ENCODE measurements around the gene FANK1.
"Not testable (repeated sequence)": the region's sequence is repeated elsewhere in the genome, so short reads cannot be mapped to it uniquely, and the experiment has no call there.

FANK1 gene

DNA sequence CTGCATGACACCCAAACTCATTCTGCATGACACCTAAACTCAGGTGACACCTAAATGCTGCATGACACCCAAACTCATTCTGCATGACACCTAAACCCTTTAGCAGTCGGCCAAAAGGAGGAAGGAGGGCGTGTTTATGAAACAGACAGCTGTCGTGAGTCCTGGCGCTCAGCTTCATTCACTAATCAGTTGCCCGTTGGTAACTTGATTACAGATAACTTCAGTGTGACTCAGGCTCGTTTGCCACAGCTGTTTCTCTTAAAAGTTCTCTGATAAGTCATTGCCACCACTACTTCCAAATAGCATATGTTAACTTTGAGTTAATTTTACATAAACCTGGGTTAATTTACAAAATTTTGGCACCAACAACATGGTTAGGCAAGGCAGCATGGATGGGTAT, 16.9 kb downstream of the FANK1 start:
- not testable (repeated sequence) for H3K4me1 ChIP-seq (ENCODE audit: insufficient read depth, low read length); H3K4me3 ChIP-seq (ENCODE audit: low read length); H3K9ac ChIP-seq (ENCODE audit: low read depth, low read length); H3K27me3 ChIP-seq (ENCODE audit: insufficient read depth, low read length); H3K27ac ChIP-seq (ENCODE audit: low read depth, low read length); H3K36me3 ChIP-seq (ENCODE audit: insufficient read depth, low read length)
- WGBS, result 90% methylated on average over 6 of the region's 6 CpGs
- H3K9me3 ChIP-seq (ENCODE audit: insufficient read depth, low read depth, low read length), result peaks cover 16% of the 10 kb centered on the region

- 94% methylated on average over 3 of the region's 3 CpGs for WGBS
- Histone ChIP-seq H3K9me3 (ENCODE audit: insufficient read depth, low read depth, low read length) (peaks cover 6% of the 10 kb centered on the region), H3K4me1 (ENCODE audit: insufficient read depth, low read length) (no peaks in the 10 kb centered on the region), H3K27ac (ENCODE audit: low read depth, low read length) (no peak overlapping the region), H3K4me3 (ENCODE audit: low read length) (no peak overlapping the region), H3K27me3 (ENCODE audit: insufficient read depth, low read length) (no peaks in the 10 kb centered on the region), H3K9ac (ENCODE audit: low read depth, low read length) (no peak overlapping the region), H3K36me3 (ENCODE audit: insufficient read depth, low read length) (no peaks in the 10 kb centered on the region)
Observed at GRCh38 chr10:125916977-125917376, 20.6 kb downstream of the FANK1 start.

DNA sequence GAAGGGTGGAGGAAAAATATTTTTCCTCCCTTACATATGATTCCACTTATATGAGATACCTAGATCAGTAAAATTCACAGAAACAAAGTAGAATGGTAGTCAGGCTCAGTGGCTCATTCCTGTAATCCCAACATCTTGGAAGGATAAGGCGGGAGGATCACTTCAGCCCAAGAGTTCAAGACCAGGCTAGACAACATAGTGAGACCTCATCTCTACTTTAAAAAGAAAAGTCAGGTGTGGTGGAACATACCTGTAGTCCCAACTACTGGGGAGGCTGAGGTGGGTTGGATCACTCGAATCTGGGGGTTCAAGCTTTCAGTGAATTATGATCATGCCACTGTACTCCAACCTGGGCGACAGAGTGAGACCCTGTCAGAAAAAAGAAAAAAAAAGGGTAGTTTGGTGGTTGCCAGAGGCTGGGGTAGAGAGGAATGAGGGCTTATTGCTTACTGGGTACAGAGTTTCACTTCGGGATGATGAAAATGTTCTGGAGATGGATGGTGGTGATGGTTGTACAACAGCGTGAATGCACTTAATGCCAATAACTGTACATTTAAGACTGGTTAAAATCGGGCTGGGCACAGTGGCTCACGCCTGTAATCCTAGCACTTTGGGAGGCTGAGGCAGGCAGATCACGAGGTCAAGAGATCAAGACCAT, 21.5 kb downstream of the FANK1 start:
- 92% methylated on average over 8 of the region's 8 CpGs for whole genome bisulfite sequencing
- not testable (repeated sequence) for H3K27ac ChIP-seq (ENCODE audit: low read depth, low read length); H3K27me3 ChIP-seq (ENCODE audit: insufficient read depth, low read length); H3K4me1 ChIP-seq (ENCODE audit: insufficient read depth, low read length); H3K4me3 ChIP-seq (ENCODE audit: low read length); H3K36me3 ChIP-seq (ENCODE audit: insufficient read depth, low read length); H3K9ac ChIP-seq (ENCODE audit: low read depth, low read length); H3K9me3 ChIP-seq (ENCODE audit: insufficient read depth, low read depth, low read length)

- not testable (repeated sequence) for H3K9ac ChIP-seq (ENCODE audit: low read depth, low read length); H3K27ac ChIP-seq (ENCODE audit: low read depth, low read length)
- WGBS, result 100% methylated on average over 2 of the region's 2 CpGs
Observed at GRCh38 chr10:125921643-125922306, 25.4 kb downstream of the FANK1 start.

GRCh38 chr10:125925262-125925834, 29.0 kb downstream of the FANK1 start:
- no peak overlapping the region for H3K4me3 ChIP-seq (ENCODE audit: low read length)
- H3K9me3 ChIP-seq (ENCODE audit: insufficient read depth, low read depth, low read length), result peaks cover 9% of the 10 kb centered on the region
- H3K27ac ChIP-seq (ENCODE audit: low read depth, low read length), result no peak overlapping the region
- H3K36me3 ChIP-seq (ENCODE audit: insufficient read depth, low read length), result no peaks in the 10 kb centered on the region
- no peaks in the 10 kb centered on the region for H3K4me1 ChIP-seq (ENCODE audit: insufficient read depth, low read length)
- H3K9ac ChIP-seq (ENCODE audit: low read depth, low read length), result no peak overlapping the region
- H3K27me3 ChIP-seq (ENCODE audit: insufficient read depth, low read length), result no peaks in the 10 kb centered on the region
- WGBS, result 90% methylated on average over 3 of the region's 5 CpGs

More at GRCh38 chr10:125921643-125922306, 25.4 kb downstream of the FANK1 start:
- H3K4me1 ChIP-seq (ENCODE audit: insufficient read depth, low read length); H3K36me3 ChIP-seq (ENCODE audit: insufficient read depth, low read length); H3K4me3 ChIP-seq (ENCODE audit: low read length); H3K27me3 ChIP-seq (ENCODE audit: insufficient read depth, low read length): not testable (repeated sequence)
- peaks cover 14% of the 10 kb centered on the region for H3K9me3 ChIP-seq (ENCODE audit: insufficient read depth, low read depth, low read length)

DNA sequence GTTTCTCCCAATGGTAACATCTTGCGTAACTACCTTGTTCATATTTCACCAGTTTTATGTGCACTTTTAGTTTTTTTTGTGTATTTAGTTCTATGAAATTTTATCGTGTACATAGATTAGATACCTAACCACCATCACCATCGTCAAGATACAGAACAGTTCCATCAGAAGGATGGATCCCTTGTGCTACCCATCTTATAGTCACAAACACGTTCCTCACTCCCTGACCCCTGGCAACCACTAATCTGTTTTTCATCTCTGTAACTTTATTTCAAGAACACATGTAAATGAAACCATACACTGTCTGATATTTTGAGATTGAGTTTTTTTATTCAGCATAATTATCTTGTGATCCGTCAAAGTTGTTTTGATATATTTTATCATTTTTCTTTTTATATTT, 29.9 kb downstream of the FANK1 start:
- Histone ChIP-seq H3K27me3 (ENCODE audit: insufficient read depth, low read length) (no peaks in the 10 kb centered on the region), H3K27ac (ENCODE audit: low read depth, low read length) (no peak overlapping the region), H3K9ac (ENCODE audit: low read depth, low read length) (no peak overlapping the region), H3K9me3 (ENCODE audit: insufficient read depth, low read depth, low read length) (peaks cover 9% of the 10 kb centered on the region), H3K36me3 (ENCODE audit: insufficient read depth, low read length) (no peaks in the 10 kb centered on the region), H3K4me3 (ENCODE audit: low read length) (no peak overlapping the region), H3K4me1 (ENCODE audit: insufficient read depth, low read length) (no peaks in the 10 kb centered on the region)
- 86% methylated on average over 4 of the region's 5 CpGs for WGBS

GRCh38 chr10:125927265-125927664, 30.9 kb downstream of the FANK1 start:
- H3K27me3 ChIP-seq (ENCODE audit: insufficient read depth, low read length); H3K9me3 ChIP-seq (ENCODE audit: insufficient read depth, low read depth, low read length); H3K4me1 ChIP-seq (ENCODE audit: insufficient read depth, low read length); H3K4me3 ChIP-seq (ENCODE audit: low read length); H3K36me3 ChIP-seq (ENCODE audit: insufficient read depth, low read length); H3K27ac ChIP-seq (ENCODE audit: low read depth, low read length); H3K9ac ChIP-seq (ENCODE audit: low read depth, low read length): not testable (repeated sequence)
- 95% methylated on average over 5 of the region's 5 CpGs for WGBS

GRCh38 chr10:125928928-125929585, 32.7 kb downstream of the FANK1 start:
- Histone ChIP-seq H3K36me3 (ENCODE audit: insufficient read depth, low read length) (no peaks in the 10 kb centered on the region), H3K27ac (ENCODE audit: low read depth, low read length) (no peak overlapping the region), H3K9ac (ENCODE audit: low read depth, low read length) (no peak overlapping the region), H3K9me3 (ENCODE audit: insufficient read depth, low read depth, low read length) (peaks cover 6% of the 10 kb centered on the region), H3K4me3 (ENCODE audit: low read length) (no peak overlapping the region), H3K4me1 (ENCODE audit: insufficient read depth, low read length) (no peaks in the 10 kb centered on the region), H3K27me3 (ENCODE audit: insufficient read depth, low read length) (no peaks in the 10 kb centered on the region)
- WGBS, result 89% methylated on average over 7 of the region's 7 CpGs

GRCh38 chr10:125929618-125930017, 33.3 kb downstream of the FANK1 start:
- Histone ChIP-seq H3K4me3 (ENCODE audit: low read length) (no peak overlapping the region), H3K27ac (ENCODE audit: low read depth, low read length) (no peak overlapping the region), H3K36me3 (ENCODE audit: insufficient read depth, low read length) (no peaks in the 10 kb centered on the region), H3K9me3 (ENCODE audit: insufficient read depth, low read depth, low read length) (peaks cover 6% of the 10 kb centered on the region), H3K9ac (ENCODE audit: low read depth, low read length) (no peak overlapping the region), H3K4me1 (ENCODE audit: insufficient read depth, low read length) (no peaks in the 10 kb centered on the region), H3K27me3 (ENCODE audit: insufficient read depth, low read length) (no peaks in the 10 kb centered on the region)
- 94% methylated on average over 4 of the region's 4 CpGs for WGBS

- no peaks in the 10 kb centered on the region for H3K4me1 ChIP-seq (ENCODE audit: insufficient read depth, low read length)
- no peak overlapping the region for H3K27ac ChIP-seq (ENCODE audit: low read depth, low read length)
- H3K27me3 ChIP-seq (ENCODE audit: insufficient read depth, low read length), result no peaks in the 10 kb centered on the region
- H3K36me3 ChIP-seq (ENCODE audit: insufficient read depth, low read length), result no peaks in the 10 kb centered on the region
- H3K4me3 ChIP-seq (ENCODE audit: low read length), result no peak overlapping the region
- no peak overlapping the region for H3K9ac ChIP-seq (ENCODE audit: low read depth, low read length)
- 77% methylated on average over 4 of the region's 4 CpGs for WGBS
- no peaks in the 10 kb centered on the region for H3K9me3 ChIP-seq (ENCODE audit: insufficient read depth, low read depth, low read length)
Observed at GRCh38 chr10:125933693-125934092, 37.3 kb downstream of the FANK1 start.

DNA sequence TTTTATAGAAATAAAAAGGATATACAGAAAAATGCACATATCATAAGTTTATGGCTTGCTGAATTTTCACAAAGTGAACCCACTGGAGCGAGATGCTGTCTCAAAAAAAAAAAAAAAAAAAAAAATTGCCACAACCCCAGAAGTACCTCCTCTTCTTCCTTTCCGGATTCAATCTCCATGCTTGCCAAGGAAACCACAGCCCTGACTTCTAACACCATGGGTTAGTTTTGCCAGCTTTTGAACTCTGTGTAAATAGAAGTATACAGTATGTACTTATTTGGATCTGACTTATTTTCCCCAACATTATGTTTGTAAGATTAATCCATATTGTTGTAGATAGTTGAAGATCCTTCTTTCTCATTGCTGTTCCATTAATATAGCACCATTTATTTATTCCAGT, 40.0 kb downstream of the FANK1 start:
- 100% methylated on average over 1 of the region's 2 CpGs for WGBS

More for the DNA sequence above, 40.0 kb downstream of the FANK1 start:
- no peaks in the 10 kb centered on the region for H3K9me3 ChIP-seq (ENCODE audit: insufficient read depth, low read depth, low read length)
- no peaks in the 10 kb centered on the region for H3K36me3 ChIP-seq (ENCODE audit: insufficient read depth, low read length)
- H3K27ac ChIP-seq (ENCODE audit: low read depth, low read length), result no peak overlapping the region
- no peak overlapping the region for H3K4me3 ChIP-seq (ENCODE audit: low read length)
- H3K27me3 ChIP-seq (ENCODE audit: insufficient read depth, low read length), result no peaks in the 10 kb centered on the region
- no peak overlapping the region for H3K9ac ChIP-seq (ENCODE audit: low read depth, low read length)
- no peaks in the 10 kb centered on the region for H3K4me1 ChIP-seq (ENCODE audit: insufficient read depth, low read length)

Measured in HUES64 (cell line).